Measurements from ENCODE around the gene C3. TPM values are rescaled to one million over a fixed set of nuclear protein-coding genes. Genes with fewer than 3 reads are reported as not detected.

C3 gene
- total and polyA plus RNA-seq, 2 of the 13 experiments (the other 11 are each of a cell fraction or from before 2014, with no cell fraction given), result 1,455 to 6,272 TPM

DNA sequence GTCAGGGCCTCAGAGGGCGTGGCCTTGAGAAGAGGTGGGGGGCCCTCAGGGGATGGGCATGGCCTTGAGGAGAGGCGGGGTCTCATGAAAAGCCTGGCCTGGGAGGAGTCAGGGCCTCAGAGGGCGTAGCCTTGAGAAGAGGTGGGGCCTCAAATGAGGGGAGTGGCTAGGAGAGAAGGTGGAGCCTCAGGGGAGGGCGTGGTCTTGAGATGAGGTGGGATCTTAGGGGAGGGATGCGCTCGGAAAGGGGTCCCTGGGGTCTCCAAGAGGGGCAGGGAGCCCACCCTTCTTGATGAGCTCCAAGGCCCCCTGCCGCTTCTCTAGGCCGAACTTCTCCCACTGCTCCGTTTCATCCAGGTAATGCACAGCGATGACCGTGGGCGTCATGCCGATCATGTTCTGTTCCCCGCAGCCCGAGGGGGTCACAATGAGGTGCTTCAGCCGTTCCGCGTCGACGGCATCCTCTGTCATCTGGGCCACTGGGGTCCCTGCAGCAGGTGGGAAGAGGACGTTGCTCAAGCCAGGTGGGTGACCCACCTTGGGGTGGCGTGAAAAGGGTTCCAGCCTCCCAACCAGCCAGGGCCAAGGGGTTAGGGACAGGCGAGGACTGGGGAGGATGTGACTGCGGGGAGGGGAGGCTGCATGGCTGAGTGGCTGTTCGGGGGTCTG lies 26.2 kb downstream of the C3 start (continued):
- TF ChIP-seq, protein P1, sequence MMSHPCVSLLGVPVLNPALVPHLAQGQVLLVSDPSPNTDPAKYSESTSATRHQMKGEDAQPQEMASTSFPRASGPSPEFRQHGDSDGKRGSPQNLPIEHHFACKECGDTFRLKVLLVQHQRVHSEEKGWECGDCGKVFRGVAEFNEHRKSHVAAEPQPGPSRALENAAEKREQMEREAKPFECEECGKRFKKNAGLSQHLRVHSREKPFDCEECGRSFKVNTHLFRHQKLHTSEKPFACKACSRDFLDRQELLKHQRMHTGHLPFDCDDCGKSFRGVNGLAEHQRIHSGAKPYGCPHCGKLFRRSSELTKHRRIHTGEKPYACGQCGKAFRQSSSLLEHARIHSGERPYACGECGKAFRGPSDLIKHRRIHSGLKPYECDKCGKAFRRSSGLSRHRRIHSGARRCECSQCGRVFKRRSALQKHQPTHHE (CRISPR knock-in tag; IDR thresholded peaks at IDR 0.05; ENCODE audit: borderline replicate concordance), result no peak
- TF ChIP-seq POLR2AphosphoS5 (IDR thresholded peaks at IDR 0.05; ENCODE audit: low read depth, low read length), result peak; percentile 7; the same call in 1 of the 2 replicates
- TF ChIP-seq, protein P2, sequence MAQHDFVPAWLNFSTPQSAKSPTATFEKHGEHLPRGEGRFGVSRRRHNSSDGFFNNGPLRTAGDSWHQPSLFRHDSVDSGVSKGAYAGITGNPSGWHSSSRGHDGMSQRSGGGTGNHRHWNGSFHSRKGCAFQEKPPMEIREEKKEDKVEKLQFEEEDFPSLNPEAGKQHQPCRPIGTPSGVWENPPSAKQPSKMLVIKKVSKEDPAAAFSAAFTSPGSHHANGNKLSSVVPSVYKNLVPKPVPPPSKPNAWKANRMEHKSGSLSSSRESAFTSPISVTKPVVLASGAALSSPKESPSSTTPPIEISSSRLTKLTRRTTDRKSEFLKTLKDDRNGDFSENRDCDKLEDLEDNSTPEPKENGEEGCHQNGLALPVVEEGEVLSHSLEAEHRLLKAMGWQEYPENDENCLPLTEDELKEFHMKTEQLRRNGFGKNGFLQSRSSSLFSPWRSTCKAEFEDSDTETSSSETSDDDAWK (CRISPR knock-in tag; IDR thresholded peaks at IDR 0.05), result no peak
- peak; percentile 97 for TF ChIP-seq AGO2 (optimal IDR thresholded peaks at IDR 0.05; ENCODE audit: low read depth, low read length)
- TF ChIP-seq, protein P3, sequence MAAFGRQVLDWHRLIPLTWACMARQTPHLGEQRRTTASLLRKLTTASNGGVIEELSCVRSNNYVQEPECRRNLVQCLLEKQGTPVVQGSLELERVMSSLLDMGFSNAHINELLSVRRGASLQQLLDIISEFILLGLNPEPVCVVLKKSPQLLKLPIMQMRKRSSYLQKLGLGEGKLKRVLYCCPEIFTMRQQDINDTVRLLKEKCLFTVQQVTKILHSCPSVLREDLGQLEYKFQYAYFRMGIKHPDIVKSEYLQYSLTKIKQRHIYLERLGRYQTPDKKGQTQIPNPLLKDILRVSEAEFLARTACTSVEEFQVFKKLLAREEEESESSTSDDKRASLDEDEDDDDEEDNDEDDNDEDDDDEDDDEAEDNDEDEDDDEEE (CRISPR knock-in tag; IDR thresholded peaks at IDR 0.05), result no peak
- peak; percentile 74 for TF ChIP-seq PRPF4 (IDR thresholded peaks at IDR 0.05; ENCODE audit: low read depth, low read length, poor library complexity, severe bottlenecking)
- no peak for TF ChIP-seq PHB2 (IDR thresholded peaks at IDR 0.05; ENCODE audit: partially characterized antibody)
- TF ChIP-seq SAFB2 (CRISPR knock-in tag; IDR thresholded peaks at IDR 0.05; ENCODE audit: borderline replicate concordance, low read depth), result no peak
- TF ChIP-seq ZNF124 (CRISPR knock-in tag; IDR thresholded peaks at IDR 0.05), result no peak
- no peak for TF ChIP-seq XBP1 (CRISPR knock-in tag; IDR thresholded peaks at IDR 0.05)
- TF ChIP-seq EP300 (IDR thresholded peaks at IDR 0.05; ENCODE audit: low read depth in 2 of 2, low read length in 2 of 2), result no peak
- TF ChIP-seq EP300 (CRISPR knock-in tag; IDR thresholded peaks at IDR 0.05; ENCODE audit: borderline replicate concordance), result no peak
- 0 out of 4 replicates have a peak, but pooled peaks of 1 of the 2 experiments have one; percentile 15 for TF ChIP-seq POLR2A (IDR thresholded peaks at IDR 0.05; ENCODE audit: insufficient read depth in 1 of 2, low read depth in 2 of 2, low read length in 2 of 2)
- no peak for TF ChIP-seq AKAP8 (CRISPR knock-in tag; IDR thresholded peaks at IDR 0.05)
- TF ChIP-seq RBFOX2 (IDR thresholded peaks at IDR 0.05; ENCODE audit: low read depth, low read length), result peak; percentile 83
- no peak for TF ChIP-seq TP53 (CRISPR knock-in tag; conservative IDR thresholded peaks at IDR 0.05)
- TF ChIP-seq, protein P4, sequence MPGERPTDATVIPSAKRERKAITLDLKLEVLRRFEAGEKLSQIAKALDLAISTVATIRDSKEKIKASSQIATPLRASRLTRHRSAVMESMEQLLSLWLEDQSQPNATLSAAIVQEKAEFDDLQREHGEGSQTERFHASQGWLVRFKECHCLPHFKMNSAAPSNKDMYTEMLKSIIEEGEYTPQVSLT (CRISPR knock-in tag; IDR thresholded peaks at IDR 0.05; ENCODE audit: borderline replicate concordance, low read depth), result no peak
- no peak for TF ChIP-seq MTA3 (CRISPR knock-in tag; IDR thresholded peaks at IDR 0.05)
- TF ChIP-seq, protein P5, sequence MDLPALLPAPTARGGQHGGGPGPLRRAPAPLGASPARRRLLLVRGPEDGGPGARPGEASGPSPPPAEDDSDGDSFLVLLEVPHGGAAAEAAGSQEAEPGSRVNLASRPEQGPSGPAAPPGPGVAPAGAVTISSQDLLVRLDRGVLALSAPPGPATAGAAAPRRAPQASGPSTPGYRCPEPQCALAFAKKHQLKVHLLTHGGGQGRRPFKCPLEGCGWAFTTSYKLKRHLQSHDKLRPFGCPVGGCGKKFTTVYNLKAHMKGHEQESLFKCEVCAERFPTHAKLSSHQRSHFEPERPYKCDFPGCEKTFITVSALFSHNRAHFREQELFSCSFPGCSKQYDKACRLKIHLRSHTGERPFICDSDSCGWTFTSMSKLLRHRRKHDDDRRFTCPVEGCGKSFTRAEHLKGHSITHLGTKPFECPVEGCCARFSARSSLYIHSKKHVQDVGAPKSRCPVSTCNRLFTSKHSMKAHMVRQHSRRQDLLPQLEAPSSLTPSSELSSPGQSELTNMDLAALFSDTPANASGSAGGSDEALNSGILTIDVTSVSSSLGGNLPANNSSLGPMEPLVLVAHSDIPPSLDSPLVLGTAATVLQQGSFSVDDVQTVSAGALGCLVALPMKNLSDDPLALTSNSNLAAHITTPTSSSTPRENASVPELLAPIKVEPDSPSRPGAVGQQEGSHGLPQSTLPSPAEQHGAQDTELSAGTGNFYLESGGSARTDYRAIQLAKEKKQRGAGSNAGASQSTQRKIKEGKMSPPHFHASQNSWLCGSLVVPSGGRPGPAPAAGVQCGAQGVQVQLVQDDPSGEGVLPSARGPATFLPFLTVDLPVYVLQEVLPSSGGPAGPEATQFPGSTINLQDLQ (CRISPR knock-in tag; IDR thresholded peaks at IDR 0.05), result no peak
